Neural cell (in vitro differentiated cells): Measurements from ENCODE around the gene OR52A1. TPM values are rescaled to one million over a fixed set of nuclear protein-coding genes. Genes with fewer than 3 reads are reported as not detected.

Source experiments
- H2AFZ ChIP-seq: fragments of 200-600, 300-800 bp; sonication (generic), shearing (Covaris generic); 2 replicates; pipeline ENCODE4 v1.6.0; 2014; ENCODE audit warnings: low read depth, mild to moderate bottlenecking, antibody characterized with exemption, low read length, moderate library complexity
- H3F3A ChIP-seq: fragments of 200-600 bp; shearing (Covaris generic); 2 replicates; pipeline ENCODE4 v1.6.1; 2016; ENCODE audit warnings: mild to moderate bottlenecking, moderate library complexity, mixed read lengths, antibody characterized with exemption, low read length; ENCODE audit not compliant: insufficient read depth, poor library complexity, severe bottlenecking
- H3K27ac ChIP-seq: fragments of 200-600, 300-800 bp; sonication (generic), shearing (Covaris generic); 2 replicates; pipeline ENCODE4 v1.5.1; 2014; ENCODE audit warnings: mild to moderate bottlenecking, low read length, moderate library complexity
- H3K27me3 ChIP-seq: fragments of 300-800, 200-600 bp; sonication (generic), shearing (Covaris generic); 2 replicates; pipeline ENCODE4 v1.6.0; 2014; ENCODE audit warnings: mild to moderate bottlenecking, low read depth, low read length, moderate library complexity; ENCODE audit not compliant: insufficient read depth
- H3K36me3 ChIP-seq: fragments of 300-800, 200-600 bp; sonication (generic), shearing (Covaris generic); 2 replicates; pipeline ENCODE4 v1.5.1; 2014; ENCODE audit warnings: mild to moderate bottlenecking, antibody characterized with exemption, low read length, moderate library complexity; ENCODE audit not compliant: insufficient read depth
- H3K4me2 ChIP-seq: fragments of 300-800, 200-600 bp; sonication (generic), shearing (Covaris generic); 2 replicates; pipeline ENCODE4 v1.6.0; 2014; ENCODE audit warnings: mild to moderate bottlenecking, low read length
- H3K4me3 ChIP-seq: fragments of 300-800, 200-600 bp; sonication (generic), shearing (Covaris generic); 2 replicates; pipeline ENCODE4 v1.5.1; 2014; ENCODE audit warnings: mild to moderate bottlenecking, low read length, moderate library complexity
- H3K79me2 ChIP-seq: fragments of 200-600 bp; shearing (Covaris generic); replicated peaks from 2 replicates; pipeline ENCODE4 v1.6.0; 2014; ENCODE audit warnings: mild to moderate bottlenecking, low read length, moderate library complexity; ENCODE audit not compliant: insufficient read depth
- H3K9ac ChIP-seq: fragments of 300-800, 200-600 bp; sonication (generic), shearing (Covaris generic); 2 replicates; pipeline ENCODE4 v1.6.1; 2016; ENCODE audit warnings: mild to moderate bottlenecking, low read length, mixed read lengths
- H3K9me2 ChIP-seq: fragments of 200-600 bp; shearing (Covaris generic); 2 replicates; pipeline ENCODE4 v1.6.1; 2016; ENCODE audit warnings: mild to moderate bottlenecking, low read length, mixed read lengths; ENCODE audit not compliant: insufficient read depth
- H3K9me3 ChIP-seq: fragments of 200-600, 300-800 bp; sonication (generic), shearing (Covaris generic); 2 replicates; pipeline ENCODE4 v1.6.1; 2016; ENCODE audit warnings: mild to moderate bottlenecking, mixed run types, low read length, moderate library complexity, mixed read lengths
- H4K20me1 ChIP-seq: fragments of 200-600 bp; shearing (Covaris generic); 2 replicates; pipeline ENCODE4 v1.6.1; 2016; ENCODE audit warnings: mild to moderate bottlenecking, mixed run types; ENCODE audit not compliant: insufficient read depth
- CTCF ChIP-seq: fragments of 450-650 bp; IDR thresholded peaks from 2 replicates; pipeline ENCODE4 v1.5.1; 2014; ENCODE audit warnings: antibody characterized with exemption, mild to moderate bottlenecking, moderate library complexity; ENCODE audit not compliant: poor library complexity, severe bottlenecking
- EP300 ChIP-seq: fragments of 450-650 bp; conservative IDR thresholded peaks from 2 replicates; pipeline ENCODE4 v1.6.1; 2014; ENCODE audit warnings: antibody characterized with exemption, mild to moderate bottlenecking, moderate library complexity; ENCODE audit not compliant: poor library complexity, severe bottlenecking
- EZH2 ChIP-seq: fragments of 200-600, 300-800 bp; shearing (Covaris generic), sonication (generic); IDR thresholded peaks from 2 replicates; pipeline ENCODE4 v1.6.1; 2014; ENCODE audit warnings: antibody characterized with exemption, low read length, borderline replicate concordance, mild to moderate bottlenecking; ENCODE audit not compliant: insufficient read depth, poor library complexity, severe bottlenecking
- MXI1 ChIP-seq: fragments of 450-650 bp; conservative IDR thresholded peaks from 2 replicates; pipeline ENCODE4 v1.6.1; 2014; ENCODE audit warnings: antibody characterized with exemption, mild to moderate bottlenecking; ENCODE audit not compliant: poor library complexity, severe bottlenecking
- POLR2AphosphoS5 ChIP-seq: IDR thresholded peaks from 2 replicates; pipeline ENCODE4 v1.6.1; 2012
- RAD21 ChIP-seq: fragments of 450-650 bp; conservative IDR thresholded peaks from 2 replicates; pipeline ENCODE4 v1.6.1; 2014; ENCODE audit warnings: antibody characterized with exemption, mild to moderate bottlenecking, moderate library complexity
- REST ChIP-seq: IDR thresholded peaks from 2 replicates; pipeline ENCODE4 v1.6.1; 2012; ENCODE audit warnings: borderline replicate concordance
- SMC3 ChIP-seq: fragments of 450-650 bp; conservative IDR thresholded peaks from 2 replicates; pipeline ENCODE4 v1.6.1; 2014; ENCODE audit warnings: antibody characterized with exemption, mild to moderate bottlenecking, moderate library complexity; ENCODE audit not compliant: poor library complexity
- TAF1 ChIP-seq: IDR thresholded peaks from 2 replicates; pipeline ENCODE4 v1.6.1; 2012; ENCODE audit warnings: low read depth
- polyA plus RNA-seq: library from polyadenylated mRNA; depleted of rRNA; stranded (reverse); fragments of >200 nt; gene quantifications from 2 replicates; pipeline ENCODE4 v1.2.3, GENCODE V29; 2014

Gene OR52A1
- polyA plus RNA-seq, 1 donor from 2014 or later, result not detected

GRCh38 chr11:5159806-5160205 is 5.2 kb upstream of the OR52A1 start:
- Histone ChIP-seq H2AFZ (no peak overlapping the region), H3K9me3 (no peaks in the 10 kb centered on the region), H3K4me2 (no peak overlapping the region), H3K27me3 (no peaks in the 10 kb centered on the region), H3K27ac (no peak overlapping the region), H3K9me2 (no peaks in the 10 kb centered on the region), H3F3A (no peaks in the 10 kb centered on the region), H3K4me3 (no peak overlapping the region), H3K9ac (no peak overlapping the region), H3K79me2 (no peaks in the 10 kb centered on the region), H4K20me1 (no peaks in the 10 kb centered on the region), H3K36me3 (no peaks in the 10 kb centered on the region)
- TF ChIP-seq EP300 (no peak), TAF1 (no peak), POLR2AphosphoS5 (no peak), EZH2 (no peak), CTCF (no peak), MXI1 (no peak), SMC3 (no peak), REST (no peak), RAD21 (no peak)

GRCh38 chr11:5153574-5154431 is 754 bp downstream of the OR52A1 start:
- H3K79me2 ChIP-seq, result no peaks in the 10 kb centered on the region
- no peaks in the 10 kb centered on the region for H3K9me2 ChIP-seq
- no peak overlapping the region for H2AFZ ChIP-seq
- no peaks in the 10 kb centered on the region for H3K27me3 ChIP-seq
- no peaks in the 10 kb centered on the region for H3K9me3 ChIP-seq
- no peak overlapping the region for H3K4me3 ChIP-seq
- H3K27ac ChIP-seq, result no peak overlapping the region
- no peak overlapping the region for H3K9ac ChIP-seq
- no peaks in the 10 kb centered on the region for H4K20me1 ChIP-seq
- no peak overlapping the region for H3K4me2 ChIP-seq
- TF ChIP-seq CTCF (no peak), REST (no peak), MXI1 (no peak), EP300 (no peak)
- H3F3A ChIP-seq, result no peaks in the 10 kb centered on the region
- no peaks in the 10 kb centered on the region for H3K36me3 ChIP-seq
